Ovary (tissue), 3 donors: Measurements from ENCODE around the gene PIK3C2G.

ENCODE experiments used
- EP300 ChIP-seq: sonication (generic); formaldehyde crosslinking; IDR thresholded peaks from one replicate; pipeline ENCODE4 v1.6.1; 2017; ENCODE audit warnings: antibody characterized with exemption
- POLR2A ChIP-seq: fragments of 450-650 bp; IDR thresholded peaks from one replicate; pipeline ENCODE4 v1.6.1; 2017; ENCODE audit warnings: antibody characterized with exemption, mild to moderate bottlenecking, moderate library complexity
- TF ChIP-seq, protein P1 (sequence below), 3 donors: fragments of 450-650 bp in 2 of 3; fragments of 200-600 bp in 1 of 3; IDR thresholded peaks; one replicate each; pipeline versions ENCODE4 v1.5.1 to v1.8.0; 2016 to 2022; ENCODE audit warnings: antibody characterized with exemption in 3 of 3, mild to moderate bottlenecking in 1 of 3
- donor health status: DM: no; HTN: no; CAD: no.

DNA sequence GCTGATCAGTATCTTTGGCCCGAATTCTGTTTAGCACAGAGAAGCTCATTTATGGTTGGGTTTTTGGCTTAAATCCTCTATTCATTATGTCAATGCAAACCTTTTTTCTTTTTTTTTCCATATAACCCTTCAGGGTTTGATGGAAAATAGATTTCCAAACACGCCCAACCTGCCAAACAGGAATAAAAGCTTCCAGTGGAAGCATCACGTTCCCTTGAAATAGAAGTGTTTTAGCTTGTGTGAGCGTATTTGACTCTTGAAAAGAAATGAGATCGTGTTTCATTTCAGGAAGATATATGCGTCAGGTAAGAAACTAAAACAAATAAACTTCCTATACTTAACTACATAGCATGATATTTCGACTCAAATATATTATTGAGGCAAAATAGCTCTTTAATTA, at the start of gene PIK3C2G:
- TF ChIP-seq, protein P1, sequence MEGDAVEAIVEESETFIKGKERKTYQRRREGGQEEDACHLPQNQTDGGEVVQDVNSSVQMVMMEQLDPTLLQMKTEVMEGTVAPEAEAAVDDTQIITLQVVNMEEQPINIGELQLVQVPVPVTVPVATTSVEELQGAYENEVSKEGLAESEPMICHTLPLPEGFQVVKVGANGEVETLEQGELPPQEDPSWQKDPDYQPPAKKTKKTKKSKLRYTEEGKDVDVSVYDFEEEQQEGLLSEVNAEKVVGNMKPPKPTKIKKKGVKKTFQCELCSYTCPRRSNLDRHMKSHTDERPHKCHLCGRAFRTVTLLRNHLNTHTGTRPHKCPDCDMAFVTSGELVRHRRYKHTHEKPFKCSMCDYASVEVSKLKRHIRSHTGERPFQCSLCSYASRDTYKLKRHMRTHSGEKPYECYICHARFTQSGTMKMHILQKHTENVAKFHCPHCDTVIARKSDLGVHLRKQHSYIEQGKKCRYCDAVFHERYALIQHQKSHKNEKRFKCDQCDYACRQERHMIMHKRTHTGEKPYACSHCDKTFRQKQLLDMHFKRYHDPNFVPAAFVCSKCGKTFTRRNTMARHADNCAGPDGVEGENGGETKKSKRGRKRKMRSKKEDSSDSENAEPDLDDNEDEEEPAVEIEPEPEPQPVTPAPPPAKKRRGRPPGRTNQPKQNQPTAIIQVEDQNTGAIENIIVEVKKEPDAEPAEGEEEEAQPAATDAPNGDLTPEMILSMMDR (IDR thresholded peaks at IDR 0.05): no peak
- TF ChIP-seq POLR2A (no peak), EP300 (no peak)
